Measurements from ENCODE around the gene IQSEC3.

IQSEC3 gene

GRCh38 chr12:159156-159782, 92.7 kb downstream of the IQSEC3 start:
- H2BK5ac ChIP-seq (ENCODE audit: low read length) = no peak overlapping the region
- H3K23ac ChIP-seq (ENCODE audit: low read depth, low read length, poor library complexity) = no peak overlapping the region
- no peak overlapping the region for H4K8ac ChIP-seq (ENCODE audit: low read depth, low read length)
- H2BK12ac ChIP-seq (ENCODE audit: low read length) = no peak overlapping the region
- no peak overlapping the region for H3K4me2 ChIP-seq (ENCODE audit: insufficient read depth, low read length, poor library complexity, severe bottlenecking)
- WGBS, 2 donors (ENCODE audit: extremely low coverage in 2 of 2, insufficient read length in 2 of 2, insufficient replicate concordance in 1 of 2) = no CpG with 5 or more reads among the region's 7 CpGs
- H3K9ac ChIP-seq (ENCODE audit: low read depth, low read length, poor library complexity) = no peak overlapping the region
- no peak overlapping the region for H3K4ac ChIP-seq (ENCODE audit: low read length)
- H3K27ac ChIP-seq (replicated peaks; ENCODE audit: low read length) = no peak overlapping the region
- H4K91ac ChIP-seq (ENCODE audit: low read depth, low read length, poor library complexity) = no peak overlapping the region
- no peaks in the 10 kb centered on the region for H3K79me1 ChIP-seq (ENCODE audit: low read depth, low read length)
- H3K36me3 ChIP-seq (replicated peaks in 1 of 2; ENCODE audit: control insufficient read depth in 2 of 2, insufficient read depth in 2 of 2, low read length in 2 of 2) = no peaks in the 10 kb centered on the region
- H3K9me3 ChIP-seq (replicated peaks in 1 of 2; ENCODE audit: control insufficient read depth in 2 of 2, insufficient read depth in 1 of 2, low read depth in 1 of 2, low read length in 2 of 2) = no peaks in the 10 kb centered on the region
- H3K4me1 ChIP-seq (ENCODE audit: control insufficient read depth in 2 of 2, insufficient read depth in 1 of 2, low read depth in 1 of 2, low read length in 2 of 2) = peaks cover 0 to 11% of the 10 kb centered on the region in 2 donors
- H3K4me3 ChIP-seq (ENCODE audit: low read length in 2 of 2) = no peak overlapping the region
- H2AK5ac ChIP-seq (ENCODE audit: low read depth, low read length) = no peak overlapping the region
- no peak overlapping the region for H2BK120ac ChIP-seq (ENCODE audit: low read depth, low read length)
- H3K14ac ChIP-seq (ENCODE audit: low read length) = no peak overlapping the region
- peaks cover 0 to 15% (median 0%) of the 10 kb centered on the region in 3 experiments for H3K27me3 ChIP-seq (ENCODE audit: control insufficient read depth in 3 of 3, insufficient read depth in 3 of 3, low read depth in 1 of 3, low read length in 3 of 3)
- H3K18ac ChIP-seq (ENCODE audit: low read length) = peak overlapping the region; percentile 15
- DNase-seq (ENCODE audit: low spot score) = no peak
- no peak overlapping the region for H2BK15ac ChIP-seq (ENCODE audit: low read length)
- no peak overlapping the region for H2AFZ ChIP-seq (ENCODE audit: low read length)

- Histone ChIP-seq H3K4me3 (ENCODE audit: low read length in 2 of 2) (no peak overlapping the region), H2BK12ac (ENCODE audit: low read length) (no peak overlapping the region), H2BK5ac (ENCODE audit: low read length) (no peak overlapping the region), H2BK120ac (ENCODE audit: low read depth, low read length) (no peak overlapping the region), H3K4me2 (ENCODE audit: insufficient read depth, low read length, poor library complexity, severe bottlenecking) (no peak overlapping the region), H3K4me1 (ENCODE audit: control insufficient read depth in 2 of 2, insufficient read depth in 1 of 2, low read depth in 1 of 2, low read length in 2 of 2) (peaks cover 0 to 14% of the 10 kb centered on the region in 2 donors), H2BK15ac (ENCODE audit: low read length) (no peak overlapping the region), H3K79me1 (ENCODE audit: low read depth, low read length) (no peaks in the 10 kb centered on the region), H3K27ac (replicated peaks; ENCODE audit: low read length) (no peak overlapping the region), H2AK5ac (ENCODE audit: low read depth, low read length) (no peak overlapping the region), H2AFZ (ENCODE audit: low read length) (no peak overlapping the region), H3K14ac (ENCODE audit: low read length) (no peak overlapping the region), H4K8ac (ENCODE audit: low read depth, low read length) (no peak overlapping the region), H3K23ac (ENCODE audit: low read depth, low read length, poor library complexity) (no peak overlapping the region), H4K91ac (ENCODE audit: low read depth, low read length, poor library complexity) (no peak overlapping the region), H3K36me3 (replicated peaks in 1 of 2; ENCODE audit: control insufficient read depth in 2 of 2, insufficient read depth in 2 of 2, low read length in 2 of 2) (no peaks in the 10 kb centered on the region), H3K9ac (ENCODE audit: low read depth, low read length, poor library complexity) (no peak overlapping the region), H3K27me3 (ENCODE audit: control insufficient read depth in 3 of 3, insufficient read depth in 3 of 3, low read depth in 1 of 3, low read length in 3 of 3) (peaks cover 0 to 14% (median 0%) of the 10 kb centered on the region in 3 experiments), H3K18ac (ENCODE audit: low read length) (no peak overlapping the region), H3K9me3 (replicated peaks in 1 of 2; ENCODE audit: control insufficient read depth in 2 of 2, insufficient read depth in 1 of 2, low read depth in 1 of 2, low read length in 2 of 2) (no peaks in the 10 kb centered on the region), H3K4ac (ENCODE audit: low read length) (no peak overlapping the region)
- DNase-seq (ENCODE audit: low spot score) = no peak
- WGBS, 2 donors (ENCODE audit: extremely low coverage in 2 of 2, insufficient read length in 2 of 2, insufficient replicate concordance in 1 of 2) = no CpG with 5 or more reads among the region's 9 CpGs
These were observed 94.3 kb downstream of the IQSEC3 start for GRCh38 chr12:160858-161257.

- DNase-seq (ENCODE audit: low spot score) = no peak
- Histone ChIP-seq H2AFZ (ENCODE audit: low read length) (no peak overlapping the region), H3K4me3 (ENCODE audit: low read length in 2 of 2) (no peak overlapping the region), H3K4me2 (ENCODE audit: insufficient read depth, low read length, poor library complexity, severe bottlenecking) (no peak overlapping the region), H3K36me3 (replicated peaks in 1 of 2; ENCODE audit: control insufficient read depth in 2 of 2, insufficient read depth in 2 of 2, low read length in 2 of 2) (no peaks in the 10 kb centered on the region), H3K18ac (ENCODE audit: low read length) (no peak overlapping the region), H3K9ac (ENCODE audit: low read depth, low read length, poor library complexity) (no peak overlapping the region), H2BK15ac (ENCODE audit: low read length) (no peak overlapping the region), H3K27ac (replicated peaks; ENCODE audit: low read length) (no peak overlapping the region), H3K9me3 (replicated peaks in 1 of 2; ENCODE audit: control insufficient read depth in 2 of 2, insufficient read depth in 1 of 2, low read depth in 1 of 2, low read length in 2 of 2) (no peaks in the 10 kb centered on the region), H3K23ac (ENCODE audit: low read depth, low read length, poor library complexity) (no peak overlapping the region), H2BK5ac (ENCODE audit: low read length) (no peak overlapping the region), H2AK5ac (ENCODE audit: low read depth, low read length) (no peak overlapping the region), H3K4me1 (ENCODE audit: control insufficient read depth in 2 of 2, insufficient read depth in 1 of 2, low read depth in 1 of 2, low read length in 2 of 2) (peaks cover 0 to 14% of the 10 kb centered on the region in 2 donors), H3K4ac (ENCODE audit: low read length) (no peak overlapping the region), H3K79me1 (ENCODE audit: low read depth, low read length) (no peaks in the 10 kb centered on the region), H2BK120ac (ENCODE audit: low read depth, low read length) (no peak overlapping the region), H4K8ac (ENCODE audit: low read depth, low read length) (no peak overlapping the region), H3K14ac (ENCODE audit: low read length) (no peak overlapping the region), H3K27me3 (ENCODE audit: control insufficient read depth in 3 of 3, insufficient read depth in 3 of 3, low read depth in 1 of 3, low read length in 3 of 3) (peaks cover 0 to 14% (median 0%) of the 10 kb centered on the region in 3 experiments), H2BK12ac (ENCODE audit: low read length) (no peak overlapping the region), H4K91ac (ENCODE audit: low read depth, low read length, poor library complexity) (no peak overlapping the region)
- no CpG with 5 or more reads among the region's 8 CpGs for WGBS, 2 donors (ENCODE audit: extremely low coverage in 2 of 2, insufficient read length in 2 of 2, insufficient replicate concordance in 1 of 2)
These were observed 95.3 kb downstream of the IQSEC3 start for GRCh38 chr12:161823-162222.

- no peak overlapping the region for H3K9ac ChIP-seq (ENCODE audit: low read depth, low read length, poor library complexity)
- H4K91ac ChIP-seq (ENCODE audit: low read depth, low read length, poor library complexity) = no peak overlapping the region
- peaks cover 0 to 15% of the 10 kb centered on the region in 2 donors for H3K4me1 ChIP-seq (ENCODE audit: control insufficient read depth in 2 of 2, insufficient read depth in 1 of 2, low read depth in 1 of 2, low read length in 2 of 2)
- H3K18ac ChIP-seq (ENCODE audit: low read length) = peak overlapping the region; percentile 49
- 100% methylated on average over 1 of the region's 18 CpGs; no CpG with 5 or more reads in 1 of the 2 donors for WGBS, 2 donors (ENCODE audit: extremely low coverage in 2 of 2, insufficient read length in 2 of 2, insufficient replicate concordance in 1 of 2)
- H2BK120ac ChIP-seq (ENCODE audit: low read depth, low read length) = no peak overlapping the region
- no peak overlapping the region for H4K8ac ChIP-seq (ENCODE audit: low read depth, low read length)
- H3K27ac ChIP-seq (replicated peaks; ENCODE audit: low read length) = peak overlapping the region; percentile 53
- peak overlapping the region; percentile 98 for H2AK5ac ChIP-seq (ENCODE audit: low read depth, low read length)
- no peak overlapping the region for H2BK5ac ChIP-seq (ENCODE audit: low read length)
- H3K23ac ChIP-seq (ENCODE audit: low read depth, low read length, poor library complexity) = peak overlapping the region; percentile 60
- H3K79me1 ChIP-seq (ENCODE audit: low read depth, low read length) = no peaks in the 10 kb centered on the region
- peak; percentile 40 for DNase-seq (ENCODE audit: low spot score)
- H3K9me3 ChIP-seq (replicated peaks in 1 of 2; ENCODE audit: control insufficient read depth in 2 of 2, insufficient read depth in 1 of 2, low read depth in 1 of 2, low read length in 2 of 2) = no peaks in the 10 kb centered on the region
- no peak overlapping the region for H3K4ac ChIP-seq (ENCODE audit: low read length)
- H3K4me2 ChIP-seq (ENCODE audit: insufficient read depth, low read length, poor library complexity, severe bottlenecking) = no peak overlapping the region
- no peak overlapping the region for H3K4me3 ChIP-seq (ENCODE audit: low read length in 2 of 2)
- H2AFZ ChIP-seq (ENCODE audit: low read length) = no peak overlapping the region
- H2BK12ac ChIP-seq (ENCODE audit: low read length) = no peak overlapping the region
- H2BK15ac ChIP-seq (ENCODE audit: low read length) = no peak overlapping the region
- no peak overlapping the region for H3K14ac ChIP-seq (ENCODE audit: low read length)
- peaks cover 0 to 17% (median 0%) of the 10 kb centered on the region in 3 experiments for H3K27me3 ChIP-seq (ENCODE audit: control insufficient read depth in 3 of 3, insufficient read depth in 3 of 3, low read depth in 1 of 3, low read length in 3 of 3)
- H3K36me3 ChIP-seq (replicated peaks in 1 of 2; ENCODE audit: control insufficient read depth in 2 of 2, insufficient read depth in 2 of 2, low read length in 2 of 2) = no peaks in the 10 kb centered on the region
These were observed 96.1 kb downstream of the IQSEC3 start for GRCh38 chr12:162467-163307.

All from neuronal stem cell (in vitro differentiated cells).